ENCODE results near the gene XPOT.
"Not testable (repeated sequence)": the region's sequence is repeated elsewhere in the genome, so short reads cannot be mapped to it uniquely, and the experiment has no call there.

XPOT gene, protein sequence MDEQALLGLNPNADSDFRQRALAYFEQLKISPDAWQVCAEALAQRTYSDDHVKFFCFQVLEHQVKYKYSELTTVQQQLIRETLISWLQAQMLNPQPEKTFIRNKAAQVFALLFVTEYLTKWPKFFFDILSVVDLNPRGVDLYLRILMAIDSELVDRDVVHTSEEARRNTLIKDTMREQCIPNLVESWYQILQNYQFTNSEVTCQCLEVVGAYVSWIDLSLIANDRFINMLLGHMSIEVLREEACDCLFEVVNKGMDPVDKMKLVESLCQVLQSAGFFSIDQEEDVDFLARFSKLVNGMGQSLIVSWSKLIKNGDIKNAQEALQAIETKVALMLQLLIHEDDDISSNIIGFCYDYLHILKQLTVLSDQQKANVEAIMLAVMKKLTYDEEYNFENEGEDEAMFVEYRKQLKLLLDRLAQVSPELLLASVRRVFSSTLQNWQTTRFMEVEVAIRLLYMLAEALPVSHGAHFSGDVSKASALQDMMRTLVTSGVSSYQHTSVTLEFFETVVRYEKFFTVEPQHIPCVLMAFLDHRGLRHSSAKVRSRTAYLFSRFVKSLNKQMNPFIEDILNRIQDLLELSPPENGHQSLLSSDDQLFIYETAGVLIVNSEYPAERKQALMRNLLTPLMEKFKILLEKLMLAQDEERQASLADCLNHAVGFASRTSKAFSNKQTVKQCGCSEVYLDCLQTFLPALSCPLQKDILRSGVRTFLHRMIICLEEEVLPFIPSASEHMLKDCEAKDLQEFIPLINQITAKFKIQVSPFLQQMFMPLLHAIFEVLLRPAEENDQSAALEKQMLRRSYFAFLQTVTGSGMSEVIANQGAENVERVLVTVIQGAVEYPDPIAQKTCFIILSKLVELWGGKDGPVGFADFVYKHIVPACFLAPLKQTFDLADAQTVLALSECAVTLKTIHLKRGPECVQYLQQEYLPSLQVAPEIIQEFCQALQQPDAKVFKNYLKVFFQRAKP

DNA sequence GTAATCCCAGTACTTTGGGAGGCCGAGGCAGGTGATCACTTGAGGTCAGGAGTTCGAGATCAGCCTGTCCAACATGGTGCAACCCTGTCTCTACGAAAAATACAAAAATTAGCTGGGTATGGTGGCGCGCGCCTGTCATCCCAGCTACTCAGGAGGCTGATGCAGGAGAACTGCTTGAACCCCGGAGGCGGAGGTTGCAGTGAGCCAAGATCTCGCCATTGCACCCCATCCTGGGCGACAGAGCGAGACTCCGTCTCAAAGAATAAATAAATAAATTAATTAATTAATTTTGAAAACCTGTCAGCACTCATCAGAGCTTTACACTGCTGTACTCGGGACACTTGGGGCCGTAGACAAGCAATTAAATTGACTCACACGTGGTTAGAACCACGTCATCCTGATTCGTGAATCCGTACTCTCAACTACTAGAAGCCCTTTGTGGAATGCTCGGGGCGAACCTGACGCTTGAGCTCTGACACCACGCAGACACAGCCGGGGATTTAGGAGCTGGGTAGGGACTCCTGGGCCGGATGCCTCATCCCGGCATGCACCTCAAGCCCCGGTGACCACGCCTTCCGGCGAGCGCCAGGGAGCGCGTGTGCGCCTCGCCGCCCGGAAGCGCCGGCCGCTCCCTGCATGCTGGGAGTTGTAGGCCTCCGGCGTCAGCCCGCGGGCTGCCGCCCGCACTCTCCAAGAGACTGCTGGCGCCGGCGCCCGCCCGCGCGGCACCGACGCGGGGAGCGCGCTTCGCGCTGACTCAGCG lies at the start of gene XPOT:
XPOT (plus strand) TSS at position 686 of the 763 bp plus-strand sequence. CDS start 5,644 bp downstream, outside the sequence.
- no peak for DNase-seq

DNA sequence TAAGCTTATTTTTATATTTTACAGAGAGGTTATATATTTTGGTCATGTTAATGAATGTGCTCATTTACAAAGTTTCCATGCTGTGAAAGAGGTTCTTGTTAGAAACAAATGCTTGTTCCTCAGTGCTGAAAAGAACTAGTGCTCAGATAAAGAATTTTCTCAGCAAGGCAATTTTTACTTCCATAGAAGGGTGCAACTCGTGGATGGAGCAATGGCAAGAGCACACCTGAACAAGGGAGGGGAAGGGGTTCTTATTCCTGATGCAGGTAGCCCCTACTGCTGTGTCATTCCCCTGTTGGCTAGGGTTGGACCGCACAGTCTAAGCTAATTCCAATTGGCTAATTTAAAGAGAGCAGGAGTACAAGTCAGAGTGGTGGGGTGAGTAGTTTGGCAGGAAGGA lies 48.0 kb upstream of the XPOT start:
- not testable (repeated sequence) for DNase-seq

DNA sequence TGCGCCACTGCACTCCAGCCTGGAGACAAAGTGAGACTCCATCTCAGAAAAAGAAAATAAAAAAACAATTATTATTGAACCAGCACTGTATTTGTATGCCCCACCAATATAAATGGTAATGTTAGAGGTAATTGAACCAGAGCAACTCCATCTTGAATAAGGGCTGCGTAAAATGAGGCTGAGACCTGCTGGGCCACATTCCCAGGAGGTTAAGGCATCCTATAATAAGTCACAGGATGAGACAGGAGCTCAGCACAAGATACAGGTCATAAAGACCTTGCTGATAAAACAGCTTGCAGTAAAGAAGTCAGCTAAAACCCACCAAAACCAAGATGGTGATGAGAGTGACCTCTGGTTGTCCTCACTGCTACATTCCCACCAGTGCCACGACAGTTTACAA lies 43.0 kb upstream of the XPOT start:
- DNase-seq = not testable (repeated sequence)

DNA sequence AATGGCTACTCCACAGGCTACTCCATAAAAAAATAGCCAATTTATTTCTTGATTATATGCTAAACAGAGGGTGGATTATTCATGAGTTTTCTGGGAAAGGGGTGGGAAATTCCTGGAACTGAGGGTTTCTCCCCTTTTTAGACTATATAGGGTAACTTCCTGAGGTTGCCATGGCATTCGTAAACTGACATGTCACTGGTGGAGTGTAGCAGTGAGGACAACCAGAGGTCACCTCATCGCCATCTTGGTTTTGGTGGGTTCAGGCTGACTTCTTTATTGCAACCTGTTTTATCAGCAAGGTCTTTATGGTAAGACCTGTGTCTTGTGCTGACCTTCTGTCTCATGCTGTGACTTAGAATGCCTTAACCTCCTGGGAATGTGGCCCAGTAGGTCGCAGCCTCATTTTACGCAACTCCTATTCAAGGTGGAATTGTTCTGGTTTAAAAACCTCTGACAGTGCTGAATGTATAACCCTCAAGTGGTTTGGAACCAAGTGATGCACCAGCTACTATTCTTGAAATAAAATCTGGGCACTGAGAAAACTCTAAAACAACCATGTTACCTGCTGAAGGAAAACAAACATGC lies 41.4 kb upstream of the XPOT start:
- DNase-seq = no peak

DNA sequence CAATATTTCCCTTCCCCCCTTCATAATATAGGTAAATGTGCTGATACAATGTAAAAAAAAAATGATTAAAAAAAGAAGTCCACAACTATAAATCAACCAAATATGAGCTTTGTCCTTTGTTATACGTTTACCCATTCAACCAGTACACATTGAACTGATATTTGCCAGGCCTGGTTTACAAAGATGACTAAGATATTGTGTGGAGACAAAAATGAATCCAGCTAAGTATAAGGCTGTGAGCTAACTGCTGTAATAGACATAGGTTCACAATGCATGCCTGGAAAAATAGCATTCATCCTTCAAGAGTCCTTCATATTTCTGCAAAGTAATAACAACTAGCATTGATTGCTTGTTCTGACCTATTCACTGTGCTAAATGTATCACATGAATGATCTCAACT lies 20.5 kb upstream of the XPOT start:
- DNase-seq = no peak

DNA sequence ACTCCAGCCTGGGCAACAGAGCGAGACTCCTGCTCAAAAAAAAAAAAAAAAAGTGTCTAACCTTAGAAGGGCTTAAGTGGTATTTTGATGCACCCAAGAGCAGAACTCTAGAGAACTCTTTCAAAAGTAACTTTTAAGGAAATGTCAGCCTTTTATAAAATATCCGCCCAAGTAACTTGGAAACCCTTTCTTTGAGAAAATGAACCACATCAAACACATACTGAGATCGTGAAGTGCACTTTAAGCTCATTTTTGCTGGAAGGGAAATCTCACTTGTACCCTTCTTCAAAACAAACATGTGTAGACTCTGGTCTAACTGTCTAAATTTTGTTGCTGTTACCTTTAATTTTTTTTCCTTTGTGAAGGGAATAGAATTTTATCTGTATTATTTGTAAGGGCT lies 19.2 kb upstream of the XPOT start:
- DNase-seq = no peak

DNA sequence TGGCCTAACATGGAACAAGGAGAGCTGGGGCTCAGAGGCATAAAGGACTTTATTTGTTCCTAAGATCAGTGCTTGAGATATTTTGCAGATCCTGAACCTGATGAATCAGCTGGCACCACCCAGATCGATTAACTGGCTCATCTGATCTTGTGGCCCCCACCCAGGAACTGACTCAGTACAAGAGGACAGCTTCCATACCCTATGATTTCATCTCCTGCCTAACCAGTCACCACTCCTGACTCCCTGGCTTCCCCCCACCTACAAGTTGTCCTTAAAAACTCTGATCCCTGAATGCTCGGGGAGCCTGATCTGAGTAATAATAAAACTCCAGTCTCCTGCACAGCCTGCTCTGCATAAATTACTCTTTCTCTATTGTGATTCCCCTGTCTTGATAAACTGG lies 18.7 kb upstream of the XPOT start:
- DNase-seq = no peak

DNA sequence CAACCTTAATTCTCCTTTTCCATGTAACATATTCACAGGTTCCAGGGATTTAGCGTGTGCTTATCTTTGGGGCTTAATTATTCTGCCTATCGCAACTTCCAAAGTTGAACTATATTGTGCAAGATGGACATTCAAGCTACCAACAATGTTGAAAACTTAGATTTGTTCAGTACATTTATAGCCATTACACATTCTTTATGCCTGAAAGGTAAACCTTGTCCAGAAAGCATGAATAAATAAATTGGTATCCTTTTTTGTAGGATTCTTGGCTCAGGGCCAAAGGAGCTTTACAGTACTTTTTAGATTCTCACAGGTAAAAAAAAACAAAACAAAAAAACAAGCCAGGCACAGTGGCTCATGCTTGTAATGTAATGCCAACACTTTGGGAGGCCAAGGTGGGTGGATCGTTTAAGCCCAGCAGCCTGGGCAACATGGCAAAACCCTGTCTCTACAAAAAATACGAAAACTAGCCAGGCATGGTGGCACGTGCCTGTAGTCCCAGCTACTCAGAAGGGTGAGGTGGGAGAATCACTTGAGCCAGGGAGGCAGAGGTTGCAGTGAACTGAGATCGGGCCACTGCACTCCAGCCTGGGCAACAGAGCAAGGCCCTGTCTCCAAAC lies 16.9 kb upstream of the XPOT start:
- DNase-seq = no peak

DNA sequence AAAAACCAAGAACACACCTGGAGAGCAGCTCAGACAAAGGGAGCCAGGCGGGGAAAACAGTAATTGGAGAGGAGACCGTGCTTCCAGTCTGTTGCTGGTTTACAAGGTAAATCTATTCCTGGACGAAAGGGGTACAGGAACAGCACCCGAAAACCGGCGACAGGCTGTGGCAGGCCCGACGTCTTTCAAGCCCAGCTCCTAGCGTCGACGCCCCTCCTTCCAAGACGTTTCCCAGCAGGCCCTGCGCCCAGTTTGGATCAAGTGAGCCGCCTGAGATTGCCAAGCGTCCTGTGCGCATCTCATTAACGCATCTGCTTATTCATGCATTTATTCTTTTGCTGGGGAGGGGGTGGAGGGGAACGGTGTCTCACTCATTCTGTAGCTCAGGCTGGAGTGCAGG lies 15.0 kb upstream of the XPOT start:
- DNase-seq = no peak

DNA sequence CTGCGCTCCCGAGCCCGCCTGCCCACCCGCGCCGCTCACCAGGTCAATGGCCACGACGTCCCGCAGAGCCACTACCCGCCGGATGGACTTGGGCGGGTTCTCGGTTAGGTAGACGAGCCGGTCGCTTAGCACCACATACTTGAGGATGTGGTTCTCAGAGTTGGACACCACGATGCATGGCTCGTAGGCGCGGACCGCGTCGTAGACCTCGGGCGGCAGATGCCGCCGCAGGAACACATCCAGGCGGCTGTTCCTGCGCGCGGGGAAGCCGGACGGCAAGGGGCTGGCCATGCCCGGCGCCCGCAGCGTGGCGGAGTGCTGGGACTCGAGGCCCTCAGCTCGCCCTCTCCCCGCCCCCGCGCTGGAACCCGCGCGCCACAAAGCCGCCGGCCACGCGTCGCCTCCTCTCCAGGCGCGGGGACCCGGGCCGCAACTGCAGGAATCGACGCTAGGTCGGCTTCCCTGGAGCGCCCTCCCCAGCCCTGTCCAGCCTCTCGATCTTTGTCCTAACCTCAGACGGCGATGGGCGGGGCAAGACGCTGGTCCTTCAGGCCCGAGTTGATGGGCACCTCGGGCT lies 13.8 kb upstream of the XPOT start, which contains the start of gene C12orf56:
C12orf56 (minus strand) TSS at position 484 of the 577 bp plus-strand sequence; CDS start at position 291, 193 bp downstream.
- DNase-seq = peak; percentile 63

DNA sequence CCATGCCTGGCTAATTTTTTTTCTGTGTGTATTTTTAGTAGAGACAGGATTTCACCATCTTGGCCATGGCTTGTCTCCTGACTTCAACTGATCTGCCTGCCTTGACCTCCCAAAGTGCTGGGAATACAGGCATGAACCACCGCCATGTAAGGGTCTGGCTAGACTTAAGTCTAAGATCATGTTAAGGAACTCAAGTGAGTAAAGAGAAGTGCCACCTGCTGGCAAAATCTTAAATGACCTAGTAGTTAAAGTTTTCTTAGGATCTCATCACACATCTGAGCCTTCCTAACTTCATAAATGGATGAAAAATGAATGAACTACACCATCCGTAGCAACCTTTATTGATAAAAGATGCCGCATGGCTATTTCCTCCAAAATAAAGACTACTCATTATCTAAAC lies 12.0 kb upstream of the XPOT start:
- no peak for DNase-seq

DNA sequence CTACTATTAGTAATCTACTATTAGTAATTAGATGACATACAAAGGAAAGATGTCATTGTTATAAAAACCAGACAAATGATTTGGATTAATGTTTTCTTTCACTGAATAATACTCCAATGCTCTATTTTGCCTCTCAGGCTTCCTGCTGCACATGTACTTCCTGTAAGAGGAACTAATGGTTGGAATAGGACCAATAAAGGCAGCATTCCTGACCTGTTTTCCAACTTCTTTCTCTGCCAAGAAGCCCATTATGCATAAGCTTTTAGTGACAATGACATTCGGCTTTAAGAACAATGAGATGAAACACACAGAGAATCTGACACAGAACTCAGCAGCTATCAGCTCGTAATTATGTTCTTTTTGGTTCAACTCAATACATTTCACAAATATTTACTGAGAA lies 8.5 kb upstream of the XPOT start:
- no peak for DNase-seq

DNA sequence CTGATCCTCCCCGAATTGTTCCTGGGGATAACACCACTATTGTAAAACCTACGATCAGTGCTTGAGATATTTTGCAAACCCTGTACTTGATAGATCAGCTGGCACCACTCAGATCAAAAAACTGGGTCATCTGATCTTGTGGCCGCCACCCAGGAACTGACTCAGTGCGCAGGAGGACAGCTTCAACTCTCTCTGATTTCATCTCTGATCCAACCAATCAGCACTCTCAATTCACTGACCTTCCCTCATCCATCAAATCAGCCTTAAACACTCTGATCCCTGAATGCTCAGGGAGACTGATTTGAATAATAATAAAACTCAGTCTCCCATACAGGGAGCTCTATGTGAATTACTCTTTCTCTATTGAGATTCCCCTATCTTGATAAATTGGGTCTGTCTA lies 4.2 kb upstream of the XPOT start:
- no peak for DNase-seq

DNA sequence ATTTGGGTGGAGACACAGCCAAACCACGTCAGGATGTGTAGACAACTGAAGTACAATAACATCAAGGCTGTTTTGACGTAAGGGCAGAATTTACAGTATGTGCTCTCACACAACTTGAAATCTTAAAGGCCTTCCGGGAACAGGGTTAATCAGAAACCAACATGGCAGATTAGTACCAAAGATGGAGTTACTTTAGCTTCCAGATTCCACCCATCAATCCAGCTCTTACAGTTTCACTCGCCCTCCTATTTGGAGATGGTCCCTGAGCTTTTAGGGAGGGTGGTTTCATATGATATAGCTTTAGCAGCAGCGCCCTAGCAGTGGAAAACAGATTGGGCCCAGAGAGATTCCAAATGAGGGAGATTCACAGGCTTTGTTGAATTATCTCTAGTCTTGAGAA lies 2.0 kb upstream of the XPOT start:
- no peak for DNase-seq

DNA sequence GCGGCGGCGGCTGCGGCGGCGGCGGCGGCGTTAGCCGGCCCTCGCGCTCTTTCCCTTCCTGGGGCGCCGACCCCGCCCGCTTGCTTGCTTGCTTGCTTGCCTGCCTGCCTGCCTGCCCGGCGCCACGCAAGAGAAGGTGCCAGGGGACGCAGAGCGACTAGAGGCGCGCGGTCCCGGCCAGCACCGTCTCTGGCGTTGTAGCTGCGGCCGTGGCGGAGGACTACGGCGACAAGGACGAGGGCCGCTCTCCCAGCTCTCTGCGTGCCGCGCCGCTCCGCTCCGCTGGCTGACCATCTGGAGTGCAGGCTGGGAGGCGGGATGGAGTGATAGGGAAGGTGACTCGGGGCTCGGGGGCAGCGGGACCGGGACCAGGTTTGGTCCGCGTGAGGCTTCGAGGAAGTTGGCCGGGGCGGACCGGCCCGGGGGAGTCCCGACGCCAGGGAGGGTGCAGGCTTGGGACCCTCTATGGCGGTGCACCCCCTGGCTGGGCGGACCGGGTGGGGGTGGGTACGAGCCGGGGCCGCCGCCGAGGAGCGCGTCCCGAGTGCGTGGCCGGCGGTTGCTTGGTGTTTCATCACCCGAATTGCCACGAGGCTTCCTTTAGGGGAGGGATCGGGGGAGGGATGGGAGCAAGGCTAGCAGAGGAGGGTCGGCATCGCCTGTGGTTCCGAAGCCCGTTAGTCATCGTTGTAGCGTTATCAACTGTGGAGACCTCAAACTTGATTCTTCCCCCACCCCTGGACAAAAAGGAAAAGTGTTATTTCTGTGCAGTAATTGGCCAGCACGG lies 471 bp downstream of the XPOT start:
- peak; percentile 93 for DNase-seq

DNA sequence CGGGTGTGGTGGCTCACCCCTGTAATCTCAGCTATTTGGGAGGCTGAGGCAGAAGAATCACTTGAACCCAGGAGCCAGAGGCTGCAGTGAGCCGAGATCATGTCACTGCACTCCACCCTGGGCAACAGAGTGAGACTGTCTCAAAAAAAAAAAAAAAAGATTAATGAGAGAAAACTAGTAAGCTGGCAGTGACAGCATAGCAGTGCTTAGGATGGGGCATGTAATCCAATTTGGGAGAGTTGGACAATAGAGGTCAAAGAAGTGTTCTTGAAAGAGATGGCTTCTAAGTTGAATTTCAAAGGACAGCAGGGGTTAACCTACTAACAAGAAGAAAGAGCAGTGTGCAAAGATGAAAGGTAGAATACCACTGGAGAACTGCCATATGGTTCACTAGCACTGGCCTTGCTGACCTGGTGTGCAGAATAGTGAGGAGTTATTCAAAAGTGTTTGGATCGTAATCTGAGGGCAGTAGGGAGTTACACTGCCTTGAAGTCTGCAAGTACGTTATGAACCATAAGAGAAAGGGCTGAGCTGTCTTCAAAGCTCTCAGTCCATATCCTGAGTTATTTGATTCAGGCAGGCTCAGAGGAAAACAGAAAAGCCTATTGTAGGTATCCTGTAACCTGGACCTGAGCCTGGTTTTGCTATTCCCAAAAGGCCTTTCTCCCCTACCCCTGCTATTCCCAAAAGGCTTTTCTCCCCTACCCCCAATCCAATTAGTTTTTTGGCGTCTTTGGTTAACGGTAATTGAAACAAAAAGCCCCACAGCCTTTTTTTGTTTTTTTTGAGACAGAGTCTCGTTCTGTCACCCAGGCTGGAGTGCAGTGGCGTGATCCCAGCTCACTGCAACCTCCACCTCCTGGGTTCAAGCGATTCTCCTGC lies 3.4 kb downstream of the XPOT start:
- DNase-seq = no peak

DNA sequence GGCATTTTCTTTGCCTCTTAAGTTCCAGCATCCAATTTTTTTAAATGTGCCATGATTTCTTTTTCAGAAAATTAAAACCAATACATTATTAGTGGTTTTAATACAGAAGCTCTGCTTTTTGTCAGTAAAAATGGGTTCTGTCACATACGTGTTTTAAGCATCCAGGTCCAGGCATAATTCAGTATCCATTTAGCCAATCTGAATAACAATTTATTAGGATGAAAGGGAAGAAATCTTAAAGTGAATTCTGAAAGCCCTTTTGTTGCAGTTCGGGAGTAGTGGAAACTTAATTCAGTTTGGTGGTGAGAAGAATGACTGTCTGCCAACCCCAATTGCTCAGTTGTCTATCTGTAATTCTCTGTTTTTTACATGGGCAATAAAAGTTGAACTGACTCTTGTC lies 7.2 kb downstream of the XPOT start:
- DNase-seq = no peak

DNA sequence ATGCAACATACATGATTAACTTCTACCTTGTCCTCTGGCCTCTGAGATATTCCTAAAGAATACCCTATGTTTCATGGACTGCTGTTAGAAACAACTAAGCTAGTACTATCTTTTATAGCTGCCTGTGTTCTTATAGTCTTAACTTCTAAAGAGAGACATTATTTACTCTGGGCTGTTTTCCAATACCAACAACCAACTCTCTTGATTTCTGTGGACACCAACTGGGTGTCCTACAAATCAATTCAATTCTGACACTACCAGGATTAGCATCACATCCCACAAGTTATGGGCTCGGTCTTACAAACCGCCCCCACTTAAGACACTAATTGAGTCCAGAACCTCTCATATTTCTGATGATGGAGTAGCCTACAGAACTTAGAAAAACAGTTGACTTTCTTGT lies 8.3 kb downstream of the XPOT start:
- no peak for DNase-seq

DNA sequence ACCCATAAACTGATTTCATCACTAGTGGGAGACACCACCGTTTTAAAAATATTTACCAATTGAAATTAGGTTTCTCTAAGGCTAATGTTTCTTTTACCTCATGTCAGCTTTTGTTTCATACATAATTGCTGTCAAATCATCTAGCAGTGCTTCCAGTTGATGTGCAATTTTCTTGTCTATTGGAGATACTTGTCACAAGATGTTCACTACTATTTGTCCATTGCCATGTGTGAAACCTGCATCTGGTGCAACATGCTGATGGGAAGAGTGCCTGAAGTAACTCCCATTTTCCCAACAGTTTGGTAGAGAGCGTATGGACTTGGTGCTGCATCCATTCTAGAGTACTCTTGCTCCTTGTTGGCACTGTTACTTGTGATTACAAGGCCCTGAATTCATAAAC lies 9.7 kb downstream of the XPOT start:
- DNase-seq = no peak

DNA sequence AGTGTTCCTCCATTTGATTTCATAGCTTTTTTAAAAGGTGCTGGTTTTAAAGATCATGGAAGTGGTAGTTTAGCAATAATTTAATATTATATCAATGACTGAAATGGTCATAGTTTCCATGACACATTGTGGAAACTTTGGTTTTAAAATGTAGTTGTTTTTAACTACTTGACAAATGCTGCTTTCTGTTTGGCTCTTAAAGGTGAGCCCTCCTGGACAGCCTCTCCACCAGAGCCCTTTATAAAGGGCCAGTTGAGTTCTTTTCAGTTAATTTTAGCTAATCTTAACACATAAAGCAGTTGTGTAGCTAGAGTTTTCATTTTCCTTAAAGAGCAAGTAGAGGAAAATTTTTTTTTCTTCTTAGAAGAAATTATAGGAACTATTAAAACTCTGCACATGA lies 14.0 kb downstream of the XPOT start:
- no peak for DNase-seq
